Stimulated activated CD4-positive, alpha-beta T cell treated with anti-CD3 and anti-CD28 coated beads, TNF-alpha, amount 100 ng/mL, for 24 hours (primary cell): ENCODE results near the gene TMEM178B.
"Not testable (repeated sequence)": the region's sequence is repeated elsewhere in the genome, so short reads cannot be mapped to it uniquely, and the experiment has no call there.

Source experiments
- DNase-seq, 3 experiments: peaks; one replicate each; pipeline ENCODE4 v3.0.0-alpha.2; 2020; ENCODE audit warnings: low read depth in 3 of 3

The TMEM178B gene

GRCh38 chr7:141142058-141142457 lies 68.2 kb downstream of the TMEM178B start:
- DNase-seq = no peak

- no peak for DNase-seq
Observed at GRCh38 chr7:141144921-141145629, 71.2 kb downstream of the TMEM178B start.

GRCh38 chr7:141145630-141145982 lies 71.7 kb downstream of the TMEM178B start:
- no peak for DNase-seq

GRCh38 chr7:141147482-141147881 lies 73.6 kb downstream of the TMEM178B start:
- DNase-seq = no peak

GRCh38 chr7:141150465-141150864 lies 76.6 kb downstream of the TMEM178B start:
- DNase-seq = no peak

- no peak for DNase-seq
Observed at GRCh38 chr7:141151746-141152145, 77.9 kb downstream of the TMEM178B start.

- no peak for DNase-seq
Observed at GRCh38 chr7:141153231-141153630, 79.4 kb downstream of the TMEM178B start.

- DNase-seq = no peak
Observed at GRCh38 chr7:141154131-141154732, 80.4 kb downstream of the TMEM178B start.

- DNase-seq = no peak
Observed at GRCh38 chr7:141156407-141156806, 82.5 kb downstream of the TMEM178B start.

GRCh38 chr7:141157138-141157765 lies 83.4 kb downstream of the TMEM178B start:
- DNase-seq = no peak

GRCh38 chr7:141158561-141158960 lies 84.7 kb downstream of the TMEM178B start:
- no peak for DNase-seq

GRCh38 chr7:141160246-141160860 lies 86.5 kb downstream of the TMEM178B start:
- DNase-seq = no peak

GRCh38 chr7:141161550-141162535 lies 88.0 kb downstream of the TMEM178B start:
- no peak for DNase-seq

- DNase-seq = no peak
Observed at GRCh38 chr7:141165521-141165920, 91.7 kb downstream of the TMEM178B start.

- no peak for DNase-seq
Observed at GRCh38 chr7:141166926-141167325, 93.1 kb downstream of the TMEM178B start.

GRCh38 chr7:141167381-141167964 lies 93.6 kb downstream of the TMEM178B start:
- DNase-seq = no peak

- not testable (repeated sequence) for DNase-seq
Observed at GRCh38 chr7:141169157-141169556, 95.3 kb downstream of the TMEM178B start.

GRCh38 chr7:141175728-141176127 lies 101.9 kb downstream of the TMEM178B start:
- DNase-seq = not testable (repeated sequence)

- DNase-seq = not testable (repeated sequence)
Observed at GRCh38 chr7:141177120-141177519, 103.3 kb downstream of the TMEM178B start.

- DNase-seq = no peak
Observed at GRCh38 chr7:141178486-141179135, 104.7 kb downstream of the TMEM178B start.

GRCh38 chr7:141181812-141182211 lies 107.9 kb downstream of the TMEM178B start:
- no peak for DNase-seq
